ENCODE results near the gene PTPRN2.

Gene PTPRN2

GRCh38 chr7:157514746-157515145 lies 1072.9 kb downstream of the PTPRN2 start:
- Histone ChIP-seq H3K27ac (ENCODE audit: low read depth in 2 of 2, low read length in 2 of 2) (no peak overlapping the region), H3K36me3 (ENCODE audit: control insufficient read depth in 2 of 2, insufficient read depth in 2 of 2, low read length in 2 of 2) (no peaks in the 10 kb centered on the region), H3K4me1 (ENCODE audit: control insufficient read depth in 2 of 2, insufficient read depth in 2 of 2, low read length in 2 of 2) (no peaks in the 10 kb centered on the region), H3K27me3 (ENCODE audit: control insufficient read depth in 2 of 2, insufficient read depth in 2 of 2, low read length in 2 of 2) (no peaks in the 10 kb centered on the region), H3K9me3 (ENCODE audit: control insufficient read depth in 2 of 2, low read length in 2 of 2) (no peaks in the 10 kb centered on the region), H3K9ac (ENCODE audit: low read depth in 1 of 2, low read length in 2 of 2) (no peak overlapping the region), H3K4me3 (ENCODE audit: low read length in 2 of 2) (no peak overlapping the region)

DNA sequence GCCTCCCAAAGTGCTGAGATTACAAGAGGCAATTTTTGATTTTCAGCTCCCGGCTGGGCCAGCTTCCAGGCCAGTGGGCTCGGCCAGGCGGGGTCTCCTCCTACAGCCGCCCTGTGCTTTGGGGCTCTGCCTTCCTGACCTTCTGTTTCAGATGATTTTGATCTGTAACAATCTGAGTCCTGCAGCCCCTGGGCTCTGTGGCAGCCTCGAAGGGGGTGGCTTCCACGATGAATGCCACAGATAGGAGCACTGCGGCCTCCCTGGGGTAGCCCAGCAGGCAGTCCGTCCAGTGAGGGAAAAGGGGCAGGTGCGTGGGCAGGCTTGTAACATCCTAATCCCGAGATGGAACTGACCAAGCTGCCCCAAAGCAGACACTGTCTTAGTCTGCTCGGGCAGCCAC lies 1073.3 kb downstream of the PTPRN2 start:
- no peak overlapping the region for H3K9ac ChIP-seq (ENCODE audit: low read depth in 1 of 2, low read length in 2 of 2)
- no peaks in the 10 kb centered on the region for H3K4me1 ChIP-seq (ENCODE audit: control insufficient read depth in 2 of 2, insufficient read depth in 2 of 2, low read length in 2 of 2)
- H3K9me3 ChIP-seq (ENCODE audit: control insufficient read depth in 2 of 2, low read length in 2 of 2) = no peaks in the 10 kb centered on the region
- H3K27ac ChIP-seq (ENCODE audit: low read depth in 2 of 2, low read length in 2 of 2) = no peak overlapping the region
- no peaks in the 10 kb centered on the region for H3K36me3 ChIP-seq (ENCODE audit: control insufficient read depth in 2 of 2, insufficient read depth in 2 of 2, low read length in 2 of 2)
- no peaks in the 10 kb centered on the region for H3K27me3 ChIP-seq (ENCODE audit: control insufficient read depth in 2 of 2, insufficient read depth in 2 of 2, low read length in 2 of 2)
- no peak overlapping the region for H3K4me3 ChIP-seq (ENCODE audit: low read length in 2 of 2)

- Histone ChIP-seq H3K9me3 (ENCODE audit: control insufficient read depth in 2 of 2, low read length in 2 of 2) (no peaks in the 10 kb centered on the region), H3K27ac (ENCODE audit: low read depth in 2 of 2, low read length in 2 of 2) (no peak overlapping the region), H3K4me1 (ENCODE audit: control insufficient read depth in 2 of 2, insufficient read depth in 2 of 2, low read length in 2 of 2) (no peaks in the 10 kb centered on the region), H3K4me3 (ENCODE audit: low read length in 2 of 2) (no peak overlapping the region), H3K36me3 (ENCODE audit: control insufficient read depth in 2 of 2, insufficient read depth in 2 of 2, low read length in 2 of 2) (no peaks in the 10 kb centered on the region), H3K9ac (ENCODE audit: low read depth in 1 of 2, low read length in 2 of 2) (no peak overlapping the region), H3K27me3 (ENCODE audit: control insufficient read depth in 2 of 2, insufficient read depth in 2 of 2, low read length in 2 of 2) (no peaks in the 10 kb centered on the region)
Measured at GRCh38 chr7:157513682-157514081, 1073.9 kb downstream of the PTPRN2 start.

GRCh38 chr7:157513162-157513621 lies 1074.4 kb downstream of the PTPRN2 start:
- Histone ChIP-seq H3K9ac (ENCODE audit: low read depth in 1 of 2, low read length in 2 of 2) (no peak overlapping the region), H3K36me3 (ENCODE audit: control insufficient read depth in 2 of 2, insufficient read depth in 2 of 2, low read length in 2 of 2) (no peaks in the 10 kb centered on the region), H3K4me1 (ENCODE audit: control insufficient read depth in 2 of 2, insufficient read depth in 2 of 2, low read length in 2 of 2) (no peaks in the 10 kb centered on the region), H3K27ac (ENCODE audit: low read depth in 2 of 2, low read length in 2 of 2) (no peak overlapping the region), H3K27me3 (ENCODE audit: control insufficient read depth in 2 of 2, insufficient read depth in 2 of 2, low read length in 2 of 2) (peaks cover 0 to 3% of the 10 kb centered on the region in 2 donors), H3K9me3 (ENCODE audit: control insufficient read depth in 2 of 2, low read length in 2 of 2) (no peaks in the 10 kb centered on the region), H3K4me3 (ENCODE audit: low read length in 2 of 2) (no peak overlapping the region)

DNA sequence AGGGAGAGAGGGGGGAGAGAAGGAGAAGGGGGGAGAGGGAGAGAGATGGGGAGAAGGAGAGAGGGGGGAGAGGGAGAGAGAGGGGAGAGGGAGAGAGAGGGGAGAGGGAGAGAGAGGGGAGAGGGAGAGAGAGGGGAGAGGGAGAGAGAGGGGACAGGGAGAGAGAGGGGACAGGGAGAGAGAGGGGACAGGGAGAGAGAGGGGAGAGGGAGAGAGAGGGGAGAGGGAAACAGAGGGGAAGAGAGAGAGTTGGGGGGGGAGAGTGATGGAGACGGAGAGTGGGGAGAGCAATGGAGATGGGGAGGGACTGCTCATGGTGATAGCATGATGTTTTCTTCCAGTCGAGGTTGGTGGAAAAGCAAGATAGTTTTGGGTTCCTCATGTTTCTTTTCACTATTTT lies 1078.4 kb downstream of the PTPRN2 start:
- Histone ChIP-seq H3K27me3 (ENCODE audit: control insufficient read depth in 2 of 2, insufficient read depth in 2 of 2, low read length in 2 of 2) (peaks cover 0 to 3% of the 10 kb centered on the region in 2 donors), H3K9ac (ENCODE audit: low read depth in 1 of 2, low read length in 2 of 2) (no peak overlapping the region), H3K4me3 (ENCODE audit: low read length in 2 of 2) (no peak overlapping the region), H3K27ac (ENCODE audit: low read depth in 2 of 2, low read length in 2 of 2) (no peak overlapping the region), H3K36me3 (ENCODE audit: control insufficient read depth in 2 of 2, insufficient read depth in 2 of 2, low read length in 2 of 2) (no peaks in the 10 kb centered on the region), H3K4me1 (ENCODE audit: control insufficient read depth in 2 of 2, insufficient read depth in 2 of 2, low read length in 2 of 2) (no peaks in the 10 kb centered on the region), H3K9me3 (ENCODE audit: control insufficient read depth in 2 of 2, low read length in 2 of 2) (no peaks in the 10 kb centered on the region)

DNA sequence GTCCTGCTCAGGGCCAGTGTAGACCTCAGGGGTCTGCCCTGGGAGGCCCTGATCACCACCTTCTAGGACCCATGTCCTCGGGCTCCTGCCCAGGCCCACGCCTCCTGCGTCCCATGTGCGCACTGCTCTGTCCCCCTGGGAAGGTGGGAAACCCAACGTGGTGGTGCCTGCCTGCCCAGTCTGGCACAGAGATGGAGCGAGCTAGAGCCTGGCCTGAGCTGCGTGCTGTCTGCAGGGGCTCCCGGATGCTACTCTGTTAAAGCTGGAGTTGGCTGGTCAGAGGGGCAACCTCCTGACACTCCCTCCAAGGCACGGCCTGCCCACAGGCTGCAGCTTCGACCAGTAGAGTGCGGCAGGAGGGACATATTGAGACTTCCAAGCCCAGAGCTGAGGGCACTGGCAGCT lies 1079.1 kb downstream of the PTPRN2 start:
- Histone ChIP-seq H3K27ac (ENCODE audit: low read depth in 2 of 2, low read length in 2 of 2) (no peak overlapping the region), H3K27me3 (ENCODE audit: control insufficient read depth in 2 of 2, insufficient read depth in 2 of 2, low read length in 2 of 2) (peaks cover 0 to 3% of the 10 kb centered on the region in 2 donors), H3K4me1 (ENCODE audit: control insufficient read depth in 2 of 2, insufficient read depth in 2 of 2, low read length in 2 of 2) (no peaks in the 10 kb centered on the region), H3K4me3 (ENCODE audit: low read length in 2 of 2) (no peak overlapping the region), H3K9ac (ENCODE audit: low read depth in 1 of 2, low read length in 2 of 2) (no peak overlapping the region), H3K36me3 (ENCODE audit: control insufficient read depth in 2 of 2, insufficient read depth in 2 of 2, low read length in 2 of 2) (no peaks in the 10 kb centered on the region), H3K9me3 (ENCODE audit: control insufficient read depth in 2 of 2, low read length in 2 of 2) (no peaks in the 10 kb centered on the region)

DNA sequence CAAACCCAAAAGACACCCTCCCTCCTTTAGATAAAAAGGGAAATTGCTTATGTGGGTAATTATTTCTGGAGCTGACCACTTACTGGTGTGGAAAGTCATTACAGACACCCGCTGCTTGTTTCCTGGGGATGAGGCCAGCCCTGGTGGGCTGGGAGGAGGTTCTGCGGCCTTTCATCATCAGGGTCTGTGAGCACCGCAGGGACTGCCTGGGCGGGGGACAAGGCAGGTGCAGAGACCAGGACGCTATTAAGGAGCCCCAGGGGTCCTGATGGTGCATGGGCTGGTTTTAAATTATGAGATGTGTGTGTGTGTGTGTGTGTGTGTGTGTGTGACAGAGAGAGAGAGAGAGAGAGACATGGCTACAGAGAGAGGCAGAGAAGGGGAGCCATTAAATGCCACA lies 1079.6 kb downstream of the PTPRN2 start:
- Histone ChIP-seq H3K27ac (ENCODE audit: low read depth in 2 of 2, low read length in 2 of 2) (no peak overlapping the region), H3K36me3 (ENCODE audit: control insufficient read depth in 2 of 2, insufficient read depth in 2 of 2, low read length in 2 of 2) (no peaks in the 10 kb centered on the region), H3K9ac (ENCODE audit: low read depth in 1 of 2, low read length in 2 of 2) (no peak overlapping the region), H3K27me3 (ENCODE audit: control insufficient read depth in 2 of 2, insufficient read depth in 2 of 2, low read length in 2 of 2) (peaks cover 0 to 3% of the 10 kb centered on the region in 2 donors), H3K4me3 (ENCODE audit: low read length in 2 of 2) (no peak overlapping the region), H3K4me1 (ENCODE audit: control insufficient read depth in 2 of 2, insufficient read depth in 2 of 2, low read length in 2 of 2) (no peaks in the 10 kb centered on the region), H3K9me3 (ENCODE audit: control insufficient read depth in 2 of 2, low read length in 2 of 2) (no peaks in the 10 kb centered on the region)

DNA sequence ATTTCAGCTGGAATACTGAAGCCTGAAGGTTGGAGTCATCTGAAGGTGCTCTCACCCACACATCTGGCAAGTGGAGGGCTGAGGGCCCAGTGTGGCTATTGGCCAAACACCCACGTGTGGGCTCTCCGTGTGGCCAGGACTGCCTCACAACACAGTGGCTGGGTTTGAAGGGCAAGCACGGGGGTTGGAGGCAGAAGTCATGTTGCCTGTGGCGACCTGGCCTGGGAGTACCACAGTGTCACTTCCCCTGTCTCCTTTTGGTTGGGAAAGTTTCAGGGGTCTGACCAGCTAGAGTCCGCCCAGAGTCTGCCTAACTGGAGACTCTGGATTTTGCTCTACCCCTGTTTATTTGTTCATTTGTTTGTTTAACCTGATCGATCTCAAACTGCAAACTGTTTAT lies 1081.4 kb downstream of the PTPRN2 start:
- H3K9me3 ChIP-seq (ENCODE audit: control insufficient read depth in 2 of 2, low read length in 2 of 2) = no peaks in the 10 kb centered on the region
- no peaks in the 10 kb centered on the region for H3K36me3 ChIP-seq (ENCODE audit: control insufficient read depth in 2 of 2, insufficient read depth in 2 of 2, low read length in 2 of 2)
- H3K4me1 ChIP-seq (ENCODE audit: control insufficient read depth in 2 of 2, insufficient read depth in 2 of 2, low read length in 2 of 2) = no peaks in the 10 kb centered on the region
- H3K27me3 ChIP-seq (ENCODE audit: control insufficient read depth in 2 of 2, insufficient read depth in 2 of 2, low read length in 2 of 2) = peaks cover 0 to 3% of the 10 kb centered on the region in 2 donors
- no peak overlapping the region for H3K27ac ChIP-seq (ENCODE audit: low read depth in 2 of 2, low read length in 2 of 2)
- no peak overlapping the region for H3K9ac ChIP-seq (ENCODE audit: low read depth in 1 of 2, low read length in 2 of 2)
- no peak overlapping the region for H3K4me3 ChIP-seq (ENCODE audit: low read length in 2 of 2)

DNA sequence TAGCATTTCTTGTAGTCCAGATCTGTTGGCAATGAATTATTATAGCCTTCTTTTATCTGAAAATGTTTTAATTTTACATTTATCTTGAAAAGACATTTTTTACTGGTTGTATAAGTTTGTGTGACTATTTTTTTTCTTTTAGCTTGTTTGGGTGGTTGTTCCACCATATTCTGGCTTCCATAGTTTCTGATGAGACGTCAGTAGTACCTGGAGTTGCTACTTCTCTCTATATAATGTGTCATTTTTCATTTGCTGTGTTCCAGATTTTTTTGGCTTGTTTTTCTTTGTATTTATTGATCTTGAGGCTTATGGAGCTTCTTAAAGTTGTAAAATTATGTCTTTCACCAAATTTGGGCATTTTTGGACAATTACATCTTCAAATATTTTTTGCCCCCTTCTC lies 1082.0 kb downstream of the PTPRN2 start:
- Histone ChIP-seq H3K4me1 (ENCODE audit: control insufficient read depth in 2 of 2, insufficient read depth in 2 of 2, low read length in 2 of 2) (no peaks in the 10 kb centered on the region), H3K9ac (ENCODE audit: low read depth in 1 of 2, low read length in 2 of 2) (no peak overlapping the region), H3K36me3 (ENCODE audit: control insufficient read depth in 2 of 2, insufficient read depth in 2 of 2, low read length in 2 of 2) (no peaks in the 10 kb centered on the region), H3K27ac (ENCODE audit: low read depth in 2 of 2, low read length in 2 of 2) (no peak overlapping the region), H3K27me3 (ENCODE audit: control insufficient read depth in 2 of 2, insufficient read depth in 2 of 2, low read length in 2 of 2) (peaks cover 0 to 3% of the 10 kb centered on the region in 2 donors), H3K4me3 (ENCODE audit: low read length in 2 of 2) (no peak overlapping the region), H3K9me3 (ENCODE audit: control insufficient read depth in 2 of 2, low read length in 2 of 2) (no peaks in the 10 kb centered on the region)

GRCh38 chr7:157503229-157503628 lies 1084.4 kb downstream of the PTPRN2 start:
- Histone ChIP-seq H3K36me3 (ENCODE audit: control insufficient read depth in 2 of 2, insufficient read depth in 2 of 2, low read length in 2 of 2) (no peaks in the 10 kb centered on the region), H3K27ac (ENCODE audit: low read depth in 2 of 2, low read length in 2 of 2) (no peak overlapping the region), H3K9me3 (ENCODE audit: control insufficient read depth in 2 of 2, low read length in 2 of 2) (no peaks in the 10 kb centered on the region)

GRCh38 chr7:157502701-157503111 lies 1084.9 kb downstream of the PTPRN2 start:
- Histone ChIP-seq H3K27me3 (ENCODE audit: control insufficient read depth in 2 of 2, insufficient read depth in 2 of 2, low read length in 2 of 2) (no peaks in the 10 kb centered on the region), H3K9me3 (ENCODE audit: control insufficient read depth in 2 of 2, low read length in 2 of 2) (no peaks in the 10 kb centered on the region), H3K4me3 (ENCODE audit: low read length in 2 of 2) (no peak overlapping the region), H3K9ac (ENCODE audit: low read depth in 1 of 2, low read length in 2 of 2) (no peak overlapping the region), H3K36me3 (ENCODE audit: control insufficient read depth in 2 of 2, insufficient read depth in 2 of 2, low read length in 2 of 2) (no peaks in the 10 kb centered on the region), H3K4me1 (ENCODE audit: control insufficient read depth in 2 of 2, insufficient read depth in 2 of 2, low read length in 2 of 2) (no peaks in the 10 kb centered on the region), H3K27ac (ENCODE audit: low read depth in 2 of 2, low read length in 2 of 2) (no peak overlapping the region)

More at GRCh38 chr7:157503229-157503628, 1084.4 kb downstream of the PTPRN2 start:
- Histone ChIP-seq H3K27me3 (ENCODE audit: control insufficient read depth in 2 of 2, insufficient read depth in 2 of 2, low read length in 2 of 2) (no peaks in the 10 kb centered on the region), H3K9ac (ENCODE audit: low read depth in 1 of 2, low read length in 2 of 2) (no peak overlapping the region), H3K4me3 (ENCODE audit: low read length in 2 of 2) (no peak overlapping the region), H3K4me1 (ENCODE audit: control insufficient read depth in 2 of 2, insufficient read depth in 2 of 2, low read length in 2 of 2) (no peaks in the 10 kb centered on the region)
